ENCODE results near the gene PDIA5. TPM values are rescaled to one million over a fixed set of nuclear protein-coding genes. Genes with fewer than 3 reads are reported as not detected.
"Not testable (repeated sequence)": the region's sequence is repeated elsewhere in the genome, so short reads cannot be mapped to it uniquely, and the experiment has no call there.

PDIA5 gene
- polyA plus RNA-seq, 3 donors: 9.1 to 22.9 (median 11.5) TPM

GRCh38 chr3:123100193-123100776 is 33.5 kb downstream of the PDIA5 start:
- no peak overlapping the region for H3K27ac ChIP-seq (ENCODE audit: low read depth, low read length)
- WGBS, 3 donors: 94 to 96% (median 94%) methylated on average over 8 of the region's 8 CpGs

GRCh38 chr3:123102249-123102648 is 35.4 kb downstream of the PDIA5 start:
- 92 to 96% (median 94%) methylated on average over 2 of the region's 2 CpGs for whole genome bisulfite sequencing, 3 donors
- no peak overlapping the region for H3K27ac ChIP-seq (ENCODE audit: low read depth, low read length)

GRCh38 chr3:123102826-123103225 is 36.0 kb downstream of the PDIA5 start:
- WGBS, 3 donors: 84 to 92% (median 86%) methylated on average over 2 of the region's 2 CpGs
- H3K27ac ChIP-seq (ENCODE audit: low read depth, low read length): no peak overlapping the region

- WGBS, 3 donors: 77 to 90% (median 78%) methylated on average over 3 of the region's 3 CpGs
- H3K27ac ChIP-seq (ENCODE audit: low read depth, low read length): no peak overlapping the region
Measured at GRCh38 chr3:123104550-123104949, 37.7 kb downstream of the PDIA5 start.

GRCh38 chr3:123105201-123106189 is 38.7 kb downstream of the PDIA5 start:
- 79 to 86% (median 82%) methylated on average over 12 of the region's 12 CpGs for WGBS, 3 donors
- no peak overlapping the region for H3K27ac ChIP-seq (ENCODE audit: low read depth, low read length)

- H3K27ac ChIP-seq (ENCODE audit: low read depth, low read length): no peak overlapping the region
- WGBS, 3 donors: 88 to 91% (median 90%) methylated on average over 19 of the region's 19 CpGs
Measured at GRCh38 chr3:123110282-123110975, 43.6 kb downstream of the PDIA5 start.

- WGBS, 3 donors: 91 to 94% (median 93%) methylated on average over 11 of the region's 11 CpGs
- no peak overlapping the region for H3K27ac ChIP-seq (ENCODE audit: low read depth, low read length)
Measured at GRCh38 chr3:123110976-123111615, 44.3 kb downstream of the PDIA5 start.

GRCh38 chr3:123111640-123112039 is 44.8 kb downstream of the PDIA5 start:
- H3K27ac ChIP-seq (ENCODE audit: low read depth, low read length): no peak overlapping the region
- whole genome bisulfite sequencing, 3 donors: 94 to 96% (median 94%) methylated on average over 6 of the region's 6 CpGs

- 85 to 92% (median 87%) methylated on average over 5 of the region's 5 CpGs for WGBS, 3 donors
- no peak overlapping the region for H3K27ac ChIP-seq (ENCODE audit: low read depth, low read length)
Measured at GRCh38 chr3:123112232-123112631, 45.4 kb downstream of the PDIA5 start.

- H3K27ac ChIP-seq (ENCODE audit: low read depth, low read length): not testable (repeated sequence)
- 93 to 97% (median 95%) methylated on average over 7 of the region's 7 CpGs for WGBS, 3 donors
Measured at GRCh38 chr3:123112656-123113055, 45.8 kb downstream of the PDIA5 start.

GRCh38 chr3:123113889-123114450 is 47.1 kb downstream of the PDIA5 start:
- no peak overlapping the region for H3K27ac ChIP-seq (ENCODE audit: low read depth, low read length)
- 54 to 66% (median 63%) methylated on average over 5 of the region's 5 CpGs for WGBS, 3 donors

GRCh38 chr3:123116116-123116515 is 49.3 kb downstream of the PDIA5 start:
- no peak overlapping the region for H3K27ac ChIP-seq (ENCODE audit: low read depth, low read length)
- 97 to 98% (median 98%) methylated on average over 10 of the region's 10 CpGs for WGBS, 3 donors

GRCh38 chr3:123119388-123119787 is 52.6 kb downstream of the PDIA5 start:
- H3K27ac ChIP-seq (ENCODE audit: low read depth, low read length): no peak overlapping the region
- WGBS, 3 donors: 95 to 99% (median 99%) methylated on average over 4 of the region's 4 CpGs

GRCh38 chr3:123119802-123120201 is 53.0 kb downstream of the PDIA5 start:
- H3K27ac ChIP-seq (ENCODE audit: low read depth, low read length): no peak overlapping the region

GRCh38 chr3:123120573-123120972 is 53.7 kb downstream of the PDIA5 start:
- 73 to 88% (median 84%) methylated on average over 4 of the region's 4 CpGs for WGBS, 3 donors
- no peak overlapping the region for H3K27ac ChIP-seq (ENCODE audit: low read depth, low read length)

More at GRCh38 chr3:123119802-123120201, 53.0 kb downstream of the PDIA5 start:
- 87 to 90% (median 88%) methylated on average over 5 of the region's 5 CpGs for WGBS, 3 donors

GRCh38 chr3:123122057-123122456 is 55.2 kb downstream of the PDIA5 start:
- 73 to 83% (median 78%) methylated on average over 5 of the region's 5 CpGs for WGBS, 3 donors

GRCh38 chr3:123122525-123123315 is 55.9 kb downstream of the PDIA5 start:
- 69 to 81% (median 70%) methylated on average over 8 of the region's 8 CpGs for WGBS, 3 donors
- no peak overlapping the region for H3K27ac ChIP-seq (ENCODE audit: low read depth, low read length)

More at GRCh38 chr3:123122057-123122456, 55.2 kb downstream of the PDIA5 start:
- no peak overlapping the region for H3K27ac ChIP-seq (ENCODE audit: low read depth, low read length)
